ENCODE results near the gene EHMT1. TPM values are rescaled to one million over a fixed set of nuclear protein-coding genes. Genes with fewer than 3 reads are reported as not detected.

The EHMT1 gene
- total and polyA plus RNA-seq, 2 donors (not counting 1 experiment from before 2014, with no cell fraction given), result 101 to 394 TPM

DNA sequence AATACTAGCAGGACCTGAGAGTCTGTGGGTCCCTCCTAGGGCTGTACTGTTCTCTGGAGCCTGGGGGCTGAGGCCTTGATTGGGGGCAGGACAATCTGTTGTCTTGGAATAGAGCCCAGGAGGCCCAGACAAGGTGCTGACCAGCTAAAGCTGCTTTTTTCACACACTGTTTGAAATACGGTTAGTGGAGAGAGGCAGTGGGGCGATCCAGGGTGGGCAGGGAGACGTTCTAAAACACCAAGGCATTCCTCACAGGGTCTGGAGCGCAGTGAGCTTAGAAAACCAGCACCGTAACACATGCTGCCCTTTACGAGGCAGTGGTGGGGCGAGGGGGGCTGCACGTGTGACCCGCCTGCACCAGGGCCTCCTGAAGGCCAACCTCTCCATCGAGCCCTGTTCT lies 55.1 kb downstream of the EHMT1 start:
- intact Hi-C loops (cut with micrococcal nuclease), result loop anchor here (1.0 kb wide), 3 partner anchors 21 to 98 kb away; no protein-coding TSS in a partner anchor
- no peak for DNase-seq
- Histone ChIP-seq H3K79me2 (ENCODE audit: control insufficient read depth, insufficient read depth, low read length) (peaks cover 92% of the 10 kb centered on the region), H3K4me2 (replicated peaks; ENCODE audit: low read depth, low read length, poor library complexity, severe bottlenecking) (peak overlapping the region; percentile 66), H3K27me3 (replicated peaks in 1 of 4; ENCODE audit: control extremely low read depth in 1 of 4, control insufficient read depth in 3 of 4, insufficient read depth in 4 of 4, low read length in 3 of 4) (no peaks in the 10 kb centered on the region), H3K27ac (ENCODE audit: low read length in 2 of 2) (peak overlapping the region; percentile 44 to 61), H4K20me1 (ENCODE audit: control insufficient read depth, insufficient read depth, low read length, poor library complexity, severe bottlenecking) (peaks cover 34% of the 10 kb centered on the region), H3K4me3 (ENCODE audit: control extremely low read depth in 1 of 5, extremely low read depth in 1 of 5, insufficient read depth in 1 of 5, low read depth in 2 of 5, low read length in 4 of 5) (no peak overlapping the region), H3K9me3 (ENCODE audit: control extremely low read depth in 1 of 3, control insufficient read depth in 2 of 3, insufficient read depth in 1 of 3, low read length in 2 of 3) (peaks cover 0 to 6% (median 0%) of the 10 kb centered on the region in 3 donors), H2AFZ (ENCODE audit: insufficient read depth, low read depth, low read length, poor library complexity, severe bottlenecking) (no peak overlapping the region), H3K9ac (ENCODE audit: low read length) (peak overlapping the region; percentile 26), H3K4me1 (ENCODE audit: control insufficient read depth in 2 of 2, insufficient read depth in 2 of 2, low read length in 2 of 2) (peaks cover 31 to 39% of the 10 kb centered on the region in 2 donors), H3K36me3 (replicated peaks in 1 of 2; ENCODE audit: control extremely low read depth in 1 of 2, control insufficient read depth in 1 of 2, extremely low read depth in 1 of 2, insufficient read depth in 2 of 2, low read length in 1 of 2) (peaks cover 0 to 8% of the 10 kb centered on the region in 2 experiments)
- POLR2A ChIA-PET, result interaction anchor here (1.4 kb wide), 1 partner anchor 16 kb away, joined by 3 read pairs; no protein-coding TSS in a partner anchor
- CTCF ChIA-PET, result interaction anchor here (0.8 to 3.2 kb wide), 15 partner anchors 11 to 316 kb away, joined by 3 to 38 read pairs (median 6); no protein-coding TSS in a partner anchor
- TF ChIP-seq, protein P1, sequence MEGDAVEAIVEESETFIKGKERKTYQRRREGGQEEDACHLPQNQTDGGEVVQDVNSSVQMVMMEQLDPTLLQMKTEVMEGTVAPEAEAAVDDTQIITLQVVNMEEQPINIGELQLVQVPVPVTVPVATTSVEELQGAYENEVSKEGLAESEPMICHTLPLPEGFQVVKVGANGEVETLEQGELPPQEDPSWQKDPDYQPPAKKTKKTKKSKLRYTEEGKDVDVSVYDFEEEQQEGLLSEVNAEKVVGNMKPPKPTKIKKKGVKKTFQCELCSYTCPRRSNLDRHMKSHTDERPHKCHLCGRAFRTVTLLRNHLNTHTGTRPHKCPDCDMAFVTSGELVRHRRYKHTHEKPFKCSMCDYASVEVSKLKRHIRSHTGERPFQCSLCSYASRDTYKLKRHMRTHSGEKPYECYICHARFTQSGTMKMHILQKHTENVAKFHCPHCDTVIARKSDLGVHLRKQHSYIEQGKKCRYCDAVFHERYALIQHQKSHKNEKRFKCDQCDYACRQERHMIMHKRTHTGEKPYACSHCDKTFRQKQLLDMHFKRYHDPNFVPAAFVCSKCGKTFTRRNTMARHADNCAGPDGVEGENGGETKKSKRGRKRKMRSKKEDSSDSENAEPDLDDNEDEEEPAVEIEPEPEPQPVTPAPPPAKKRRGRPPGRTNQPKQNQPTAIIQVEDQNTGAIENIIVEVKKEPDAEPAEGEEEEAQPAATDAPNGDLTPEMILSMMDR (IDR thresholded peaks at IDR 0.05), result no peak
- no peak for TF ChIP-seq EZH2 (IDR thresholded peaks at IDR 0.05; ENCODE audit: borderline replicate concordance, insufficient read depth, low read depth, low read length, poor library complexity, severe bottlenecking)
- ATAC-seq (ENCODE audit: low read depth), result no peak
- no peak overlapping the region for H3K4me3 Mint-ChIP-seq
- WGBS (ENCODE audit: insufficient coverage), result 89% methylated on average over 10 of the region's 10 CpGs
- H3K27ac Mint-ChIP-seq, result peak overlapping the region; percentile 86
- H3K27me3 Mint-ChIP-seq, result no peaks in the 10 kb centered on the region
- no peaks in the 10 kb centered on the region for H3K9me3 Mint-ChIP-seq (ENCODE audit: insufficient read depth)
- peaks cover 55% of the 10 kb centered on the region for H3K4me1 Mint-ChIP-seq

DNA sequence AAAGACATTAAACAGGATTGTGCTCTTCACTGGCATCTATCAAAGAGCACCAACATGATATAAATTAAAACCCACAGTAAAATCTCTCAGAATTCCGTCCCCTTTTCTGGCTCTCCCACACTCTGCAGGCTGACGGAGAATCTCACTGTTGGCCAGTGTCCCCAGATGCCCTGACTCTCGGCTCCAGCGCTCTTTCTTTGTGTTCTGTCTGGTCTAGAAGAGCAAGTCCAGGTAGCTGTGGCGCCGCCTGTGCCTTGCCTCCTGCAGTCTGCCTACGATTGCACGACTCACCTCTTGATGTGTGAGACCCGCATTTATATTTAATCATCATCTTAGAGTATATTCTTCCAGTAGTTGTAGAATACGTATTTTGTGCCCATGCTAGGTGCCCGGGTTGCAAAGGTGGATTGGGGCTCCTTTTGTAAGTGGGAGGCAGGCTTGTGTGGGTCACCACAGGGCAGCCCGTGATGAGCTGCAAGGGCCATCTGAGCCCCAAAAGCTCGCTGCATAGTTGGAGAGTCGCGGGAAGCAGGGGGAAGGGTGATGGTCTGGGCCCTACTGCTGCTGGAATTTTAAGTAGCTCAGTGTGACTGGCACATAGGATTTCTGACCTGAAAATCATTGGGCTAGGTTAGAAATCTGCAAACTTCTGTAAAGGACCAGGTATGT lies 55.6 kb downstream of the EHMT1 start:
- peak overlapping the region; percentile 44 for H3K4me3 Mint-ChIP-seq
- ATAC-seq (ENCODE audit: low read depth) (no peak), DNase-seq (no peak)
- peaks cover 29% of the 10 kb centered on the region for H4K20me1 ChIP-seq (ENCODE audit: control insufficient read depth, insufficient read depth, low read length, poor library complexity, severe bottlenecking)
- H3K79me2 ChIP-seq (ENCODE audit: control insufficient read depth, insufficient read depth, low read length), result peaks cover 88% of the 10 kb centered on the region
- H3K9ac ChIP-seq (ENCODE audit: low read length), result no peak overlapping the region
- peaks cover 0 to 6% (median 0%) of the 10 kb centered on the region in 3 donors for H3K9me3 ChIP-seq (ENCODE audit: control extremely low read depth in 1 of 3, control insufficient read depth in 2 of 3, insufficient read depth in 1 of 3, low read length in 2 of 3)
- ChIA-PET POLR2A (no interaction called here), CTCF (interaction anchor here (1.1 to 3.2 kb wide), 3 partner anchors 13 to 98 kb away, joined by 4 to 38 read pairs (median 25); no protein-coding TSS in a partner anchor)
- no peak for TF ChIP-seq EZH2 (IDR thresholded peaks at IDR 0.05; ENCODE audit: borderline replicate concordance, insufficient read depth, low read depth, low read length, poor library complexity, severe bottlenecking)
- TF ChIP-seq, protein P1 (IDR thresholded peaks at IDR 0.05), result no peak
- no peak overlapping the region for H3K4me2 ChIP-seq (replicated peaks; ENCODE audit: low read depth, low read length, poor library complexity, severe bottlenecking)
- H3K4me1 Mint-ChIP-seq, result peaks cover 56% of the 10 kb centered on the region
- no peaks in the 10 kb centered on the region for H3K27me3 Mint-ChIP-seq
- intact Hi-C loops (cut with micrococcal nuclease), result no loop called here
- peak overlapping the region in 1 of 2 donors; percentile 61 for H3K27ac ChIP-seq (ENCODE audit: low read length in 2 of 2)
- peaks cover 0 to 2% of the 10 kb centered on the region in 2 experiments for H3K36me3 ChIP-seq (replicated peaks in 1 of 2; ENCODE audit: control extremely low read depth in 1 of 2, control insufficient read depth in 1 of 2, extremely low read depth in 1 of 2, insufficient read depth in 2 of 2, low read length in 1 of 2)
- H3K27ac Mint-ChIP-seq, result peak overlapping the region; percentile 86
- H3K9me3 Mint-ChIP-seq (ENCODE audit: insufficient read depth), result no peaks in the 10 kb centered on the region
- H3K4me1 ChIP-seq (ENCODE audit: control insufficient read depth in 2 of 2, insufficient read depth in 2 of 2, low read length in 2 of 2), result peaks cover 35 to 45% of the 10 kb centered on the region in 2 donors
- no peak overlapping the region for H2AFZ ChIP-seq (ENCODE audit: insufficient read depth, low read depth, low read length, poor library complexity, severe bottlenecking)
- H3K4me3 ChIP-seq (ENCODE audit: control extremely low read depth in 1 of 5, extremely low read depth in 1 of 5, insufficient read depth in 1 of 5, low read depth in 2 of 5, low read length in 4 of 5), result no peak overlapping the region
- H3K27me3 ChIP-seq (replicated peaks in 1 of 4; ENCODE audit: control extremely low read depth in 1 of 4, control insufficient read depth in 3 of 4, insufficient read depth in 4 of 4, low read length in 3 of 4), result no peaks in the 10 kb centered on the region
- 88% methylated on average over 9 of the region's 15 CpGs for WGBS (ENCODE audit: insufficient coverage)
